ENCODE measurements around the gene OSBPL1A.
"Not testable (repeated sequence)": the region's sequence is repeated elsewhere in the genome, so short reads cannot be mapped to it uniquely, and the experiment has no call there.

OSBPL1A gene

GRCh38 chr18:24187049-24187448, 210.6 kb downstream of the OSBPL1A start:
- DNase-seq (ENCODE audit: low spot score), result no peak

GRCh38 chr18:24185805-24186204, 211.8 kb downstream of the OSBPL1A start:
- DNase-seq (ENCODE audit: low spot score), result no peak

- DNase-seq (ENCODE audit: low spot score), result no peak
Measured at GRCh38 chr18:24181806-24182205, 215.8 kb downstream of the OSBPL1A start.

GRCh38 chr18:24180048-24180447, 217.6 kb downstream of the OSBPL1A start:
- DNase-seq (ENCODE audit: low spot score), result no peak

GRCh38 chr18:24177499-24178133, 220.0 kb downstream of the OSBPL1A start:
- no peak for DNase-seq (ENCODE audit: low spot score)

- DNase-seq (ENCODE audit: low spot score), result peak; percentile 76
Measured at GRCh38 chr18:24176727-24177416, 220.8 kb downstream of the OSBPL1A start.

GRCh38 chr18:24173997-24174396, 223.6 kb downstream of the OSBPL1A start:
- DNase-seq (ENCODE audit: low spot score), result no peak

GRCh38 chr18:24170360-24170759, 227.3 kb downstream of the OSBPL1A start:
- DNase-seq (ENCODE audit: low spot score), result no peak

GRCh38 chr18:24168496-24168895, 229.1 kb downstream of the OSBPL1A start:
- no peak for DNase-seq (ENCODE audit: low spot score)

GRCh38 chr18:24161304-24161703, 236.3 kb downstream of the OSBPL1A start:
- no peak for DNase-seq (ENCODE audit: low spot score)

- no peak for DNase-seq (ENCODE audit: low spot score)
Measured at GRCh38 chr18:24160086-24160485, 237.5 kb downstream of the OSBPL1A start.

- peak; percentile 17 for DNase-seq (ENCODE audit: low spot score)
Measured at GRCh38 chr18:24157855-24158254, 239.8 kb downstream of the OSBPL1A start.

- DNase-seq (ENCODE audit: low spot score), result no peak
Measured at GRCh38 chr18:24153397-24153796, 244.2 kb downstream of the OSBPL1A start.

- DNase-seq (ENCODE audit: low spot score), result not testable (repeated sequence)
Measured at GRCh38 chr18:24149591-24149990, 248.0 kb downstream of the OSBPL1A start.

- no peak for DNase-seq (ENCODE audit: low spot score)
Measured at GRCh38 chr18:24142376-24142775, 255.2 kb downstream of the OSBPL1A start.

- no peak for DNase-seq (ENCODE audit: low spot score)
Measured at GRCh38 chr18:24140697-24141096, 256.9 kb downstream of the OSBPL1A start.

- peak; percentile 92 for DNase-seq (ENCODE audit: low spot score)
Measured at GRCh38 chr18:24138789-24139616, 258.6 kb downstream of the OSBPL1A start, which contains the start of gene CABYR. CABYR (plus strand) TSS chr18:24139062; CDS start chr18:24143115, 4,053 bp downstream.

GRCh38 chr18:24138409-24138788, 259.2 kb downstream of the OSBPL1A start:
- peak; percentile 12 for DNase-seq (ENCODE audit: low spot score)

- no peak for DNase-seq (ENCODE audit: low spot score)
Measured at GRCh38 chr18:24136967-24137373, 260.7 kb downstream of the OSBPL1A start.

GRCh38 chr18:24130494-24130893, 267.1 kb downstream of the OSBPL1A start:
- no peak for DNase-seq (ENCODE audit: low spot score)

- no peak for DNase-seq (ENCODE audit: low spot score)
Measured at GRCh38 chr18:24128700-24129099, 268.9 kb downstream of the OSBPL1A start.

- no peak for DNase-seq (ENCODE audit: low spot score)
Measured at GRCh38 chr18:24127735-24128134, 269.9 kb downstream of the OSBPL1A start.

Data from Ammon's horn (tissue), 1 donor.